Left lobe of liver (tissue), 2 donors: ENCODE results near the gene KLK2. TPM values are rescaled to one million over a fixed set of nuclear protein-coding genes. Genes with fewer than 3 reads are reported as not detected.

Experiments
- ATAC-seq: fragments of 200-7000 bp; cut with Tn5 transposase; one replicate; pipeline ENCODE4 v1.9.1; 2020; ENCODE audit warnings: mild to moderate bottlenecking, moderate library complexity
- DNase-seq: peaks from one replicate; pipeline ENCODE4 v3.0.0-alpha.2; 2020; ENCODE audit warnings: low spot score
- total RNA-seq: library from RNA; stranded (reverse); gene quantifications from one replicate; pipeline ENCODE4 v1.2.1, GENCODE V29; 2021
- donor health status: DM: no; HTN: no; CAD: no; lungs with moderate emphysema.
- donor health status: DM: no; HTN: yes; CAD: no.

The KLK2 gene
- total RNA-seq, 1 donor from 2014 or later, result not detected

DNA sequence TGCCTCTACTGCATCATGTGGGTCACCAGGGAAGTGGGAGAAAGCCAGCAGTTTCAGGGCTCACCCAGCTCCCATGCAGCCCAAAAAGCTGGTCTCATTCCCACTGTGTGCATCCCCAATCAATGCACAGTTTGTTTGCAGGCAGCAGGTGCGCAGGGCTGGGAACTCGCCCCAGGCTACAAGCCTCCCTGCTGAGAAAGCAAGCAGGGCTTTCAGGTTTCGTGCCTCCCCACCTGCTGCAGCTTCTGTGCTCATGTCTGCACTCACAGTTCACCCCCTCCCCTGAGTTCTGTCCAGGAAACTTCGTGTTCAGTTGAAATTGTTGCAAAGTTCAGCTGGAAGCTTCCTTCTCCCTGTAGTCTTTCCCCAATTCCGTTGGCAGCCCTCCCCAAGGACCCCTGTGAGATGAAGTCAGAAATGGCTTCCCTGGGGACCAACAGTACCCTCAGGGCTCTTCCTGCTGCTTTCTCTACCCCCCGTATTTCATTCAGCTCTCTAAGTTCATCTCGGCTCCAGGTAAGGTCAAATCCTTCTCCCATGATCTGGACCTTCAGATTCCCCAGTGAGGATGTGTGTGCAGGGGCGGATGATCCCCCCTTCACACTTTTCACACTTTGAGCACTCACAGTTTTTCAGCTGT lies 28.8 kb upstream of the KLK2 start:
- DNase-seq, result no peak

DNA sequence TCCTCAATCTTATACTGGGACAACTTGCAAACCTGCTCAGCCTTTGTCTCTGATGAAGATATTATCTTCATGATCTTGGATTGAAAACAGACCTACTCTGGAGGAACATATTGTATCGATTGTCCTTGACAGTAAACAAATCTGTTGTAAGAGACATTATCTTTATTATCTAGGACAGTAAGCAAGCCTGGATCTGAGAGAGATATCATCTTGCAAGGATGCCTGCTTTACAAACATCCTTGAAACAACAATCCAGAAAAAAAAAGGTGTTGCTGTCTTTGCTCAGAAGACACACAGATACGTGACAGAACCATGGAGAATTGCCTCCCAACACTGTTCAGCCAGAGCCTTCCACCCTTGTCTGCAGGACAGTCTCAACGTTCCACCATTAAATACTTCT lies 22.5 kb upstream of the KLK2 start:
- no peak for DNase-seq
- ATAC-seq, result no peak

More for the DNA sequence above, 28.8 kb upstream of the KLK2 start:
- no peak for ATAC-seq

- DNase-seq (no peak), ATAC-seq (no peak)
Observed at GRCh38 chr19:50851620-50852019, 21.6 kb upstream of the KLK2 start.

DNA sequence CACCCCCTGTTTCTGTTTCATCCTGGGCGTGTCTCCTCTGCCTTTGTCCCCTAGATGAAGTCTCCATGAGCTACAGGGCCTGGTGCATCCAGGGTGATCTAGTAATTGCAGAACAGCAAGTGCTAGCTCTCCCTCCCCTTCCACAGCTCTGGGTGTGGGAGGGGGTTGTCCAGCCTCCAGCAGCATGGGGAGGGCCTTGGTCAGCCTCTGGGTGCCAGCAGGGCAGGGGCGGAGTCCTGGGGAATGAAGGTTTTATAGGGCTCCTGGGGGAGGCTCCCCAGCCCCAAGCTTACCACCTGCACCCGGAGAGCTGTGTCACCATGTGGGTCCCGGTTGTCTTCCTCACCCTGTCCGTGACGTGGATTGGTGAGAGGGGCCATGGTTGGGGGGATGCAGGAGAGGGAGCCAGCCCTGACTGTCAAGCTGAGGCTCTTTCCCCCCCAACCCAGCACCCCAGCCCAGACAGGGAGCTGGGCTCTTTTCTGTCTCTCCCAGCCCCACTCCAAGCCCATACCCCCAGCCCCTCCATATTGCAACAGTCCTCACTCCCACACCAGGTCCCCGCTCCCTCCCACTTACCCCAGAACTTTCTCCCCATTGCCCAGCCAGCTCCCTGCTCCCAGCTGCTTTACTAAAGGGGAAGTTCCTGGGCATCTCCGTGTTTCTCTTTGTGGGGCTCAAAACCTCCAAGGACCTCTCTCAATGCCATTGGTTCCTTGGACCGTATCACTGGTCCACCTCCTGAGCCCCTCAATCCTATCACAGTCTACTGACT lies 18.4 kb upstream of the KLK2 start, which contains the start of gene KLK3:
Gene KLK3, plus strand, starts transcription at position 280 of the 775 bp plus-strand sequence. Its CDS starts 41 bp downstream, at position 321.
- ATAC-seq (no peak), DNase-seq (no peak)

GRCh38 chr19:50857366-50857765 lies 15.9 kb upstream of the KLK2 start:
- DNase-seq (no peak), ATAC-seq (no peak)

DNA sequence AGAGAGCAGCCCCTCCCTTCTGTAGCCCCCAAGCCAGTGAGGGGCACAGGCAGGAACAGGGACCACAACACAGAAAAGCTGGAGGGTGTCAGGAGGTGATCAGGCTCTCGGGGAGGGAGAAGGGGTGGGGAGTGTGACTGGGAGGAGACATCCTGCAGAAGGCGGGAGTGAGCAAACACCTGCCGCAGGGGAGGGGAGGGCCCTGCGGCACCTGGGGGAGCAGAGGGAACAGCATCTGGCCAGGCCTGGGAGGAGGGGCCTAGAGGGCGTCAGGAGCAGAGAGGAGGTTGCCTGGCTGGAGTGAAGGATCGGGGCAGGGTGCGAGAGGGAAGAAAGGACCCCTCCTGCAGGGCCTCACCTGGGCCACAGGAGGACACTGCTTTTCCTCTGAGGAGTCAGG lies 14.4 kb upstream of the KLK2 start:
- no peak for ATAC-seq
- no peak for DNase-seq

- DNase-seq (no peak), ATAC-seq (no peak)
Observed at GRCh38 chr19:50859849-50860248, 13.4 kb upstream of the KLK2 start.

GRCh38 chr19:50861010-50861409 lies 12.2 kb upstream of the KLK2 start:
- ATAC-seq (no peak), DNase-seq (no peak)

- ATAC-seq (no peak), DNase-seq (no peak)
Observed at GRCh38 chr19:50861496-50862286, 11.5 kb upstream of the KLK2 start.

DNA sequence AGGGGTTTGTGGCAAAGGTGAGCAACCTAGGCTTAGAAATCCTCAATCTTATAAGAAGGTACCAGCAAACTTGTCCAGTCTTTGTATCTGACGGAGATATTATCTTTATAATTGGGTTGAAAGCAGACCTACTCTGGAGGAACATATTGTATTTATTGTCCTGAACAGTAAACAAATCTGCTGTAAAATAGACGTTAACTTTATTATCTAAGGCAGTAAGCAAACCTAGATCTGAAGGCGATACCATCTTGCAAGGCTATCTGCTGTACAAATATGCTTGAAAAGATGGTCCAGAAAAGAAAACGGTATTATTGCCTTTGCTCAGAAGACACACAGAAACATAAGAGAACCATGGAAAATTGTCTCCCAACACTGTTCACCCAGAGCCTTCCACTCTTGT lies 3.8 kb upstream of the KLK2 start:
- no peak for DNase-seq
- ATAC-seq, result no peak

GRCh38 chr19:50870417-50871089 lies 2.7 kb upstream of the KLK2 start:
- DNase-seq (no peak), ATAC-seq (no peak)

GRCh38 chr19:50874211-50874610 lies 972 bp downstream of the KLK2 start:
- ATAC-seq (no peak), DNase-seq (no peak)

- ATAC-seq, result no peak
- DNase-seq, result no peak
Observed at GRCh38 chr19:50875795-50876422, 2.7 kb downstream of the KLK2 start.

GRCh38 chr19:50876456-50876855 lies 3.2 kb downstream of the KLK2 start:
- ATAC-seq, result no peak

DNA sequence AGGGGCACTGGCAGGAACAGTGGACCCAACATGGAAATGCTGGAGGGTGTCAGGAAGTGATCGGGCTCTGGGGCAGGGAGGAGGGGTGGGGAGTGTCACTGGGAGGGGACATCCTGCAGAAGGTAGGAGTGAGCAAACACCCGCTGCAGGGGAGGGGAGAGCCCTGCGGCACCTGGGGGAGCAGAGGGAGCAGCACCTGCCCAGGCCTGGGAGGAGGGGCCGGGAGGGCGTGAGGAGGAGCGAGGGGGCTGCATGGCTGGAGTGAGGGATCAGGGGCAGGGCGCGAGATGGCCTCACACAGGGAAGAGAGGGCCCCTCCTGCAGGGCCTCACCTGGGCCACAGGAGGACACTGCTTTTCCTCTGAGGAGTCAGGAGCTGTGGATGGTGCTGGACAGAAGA lies 4.1 kb downstream of the KLK2 start:
- DNase-seq (no peak), ATAC-seq (no peak)

More at GRCh38 chr19:50876456-50876855, 3.2 kb downstream of the KLK2 start:
- DNase-seq, result no peak

- DNase-seq (no peak), ATAC-seq (no peak)
Observed at GRCh38 chr19:50878851-50879250, 5.6 kb downstream of the KLK2 start.

DNA sequence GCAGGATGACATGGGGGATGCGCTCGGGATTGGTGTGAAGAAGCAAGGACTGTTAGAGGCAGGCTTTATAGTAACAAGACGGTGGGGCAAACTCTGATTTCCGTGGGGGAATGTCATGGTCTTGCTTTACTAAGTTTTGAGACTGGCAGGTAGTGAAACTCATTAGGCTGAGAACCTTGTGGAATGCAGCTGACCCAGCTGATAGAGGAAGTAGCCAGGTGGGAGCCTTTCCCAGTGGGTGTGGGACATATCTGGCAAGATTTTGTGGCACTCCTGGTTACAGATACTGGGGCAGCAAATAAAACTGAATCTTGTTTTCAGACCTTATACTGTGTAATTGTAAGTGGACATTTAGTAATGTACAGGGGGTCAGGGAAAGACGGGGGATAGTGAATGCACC lies 7.0 kb downstream of the KLK2 start:
- ATAC-seq (no peak), DNase-seq (no peak)

DNA sequence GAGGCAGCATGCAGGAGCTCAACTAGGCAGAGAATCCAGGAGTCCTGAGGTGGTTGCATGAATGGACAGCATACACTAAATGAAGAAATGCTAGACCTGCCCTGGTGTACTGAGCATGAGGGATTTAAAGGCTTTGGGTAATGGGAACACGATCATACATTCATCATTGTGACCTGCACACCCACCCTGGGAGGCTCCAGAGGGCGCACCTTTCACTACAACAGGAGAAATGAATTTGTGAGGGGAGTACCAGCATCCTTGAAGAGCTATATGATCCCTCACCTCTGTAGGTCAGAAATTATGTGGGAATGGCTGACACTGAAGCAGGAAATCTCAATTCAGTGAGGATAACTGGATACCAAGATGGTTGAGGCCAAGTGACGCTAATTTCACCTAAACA lies 8.9 kb downstream of the KLK2 start:
- no peak for DNase-seq

GRCh38 chr19:50889638-50890037 lies 16.4 kb downstream of the KLK2 start:
- ATAC-seq (no peak), DNase-seq (no peak)

More for the DNA sequence above, 8.9 kb downstream of the KLK2 start:
- no peak for ATAC-seq

GRCh38 chr19:50890422-50891252 lies 17.4 kb downstream of the KLK2 start:
- no peak for DNase-seq
- no peak for ATAC-seq
